NCI-H446 treated with DMSO at 0.1 percent for 48 hours (cell line): ENCODE data around the gene MORN2.
A peak's percentile ranks its signal among the peaks of the same experiment; 100 is the strongest.
"Not testable (repeated sequence)": the region's sequence is repeated elsewhere in the genome, so short reads cannot be mapped to it uniquely, and the experiment has no call there.

Source experiments
- DNase-seq: peaks from one replicate; lab custom pipeline; 2025; lab: John Stamatoyannopoulos, UW

Gene MORN2

DNA sequence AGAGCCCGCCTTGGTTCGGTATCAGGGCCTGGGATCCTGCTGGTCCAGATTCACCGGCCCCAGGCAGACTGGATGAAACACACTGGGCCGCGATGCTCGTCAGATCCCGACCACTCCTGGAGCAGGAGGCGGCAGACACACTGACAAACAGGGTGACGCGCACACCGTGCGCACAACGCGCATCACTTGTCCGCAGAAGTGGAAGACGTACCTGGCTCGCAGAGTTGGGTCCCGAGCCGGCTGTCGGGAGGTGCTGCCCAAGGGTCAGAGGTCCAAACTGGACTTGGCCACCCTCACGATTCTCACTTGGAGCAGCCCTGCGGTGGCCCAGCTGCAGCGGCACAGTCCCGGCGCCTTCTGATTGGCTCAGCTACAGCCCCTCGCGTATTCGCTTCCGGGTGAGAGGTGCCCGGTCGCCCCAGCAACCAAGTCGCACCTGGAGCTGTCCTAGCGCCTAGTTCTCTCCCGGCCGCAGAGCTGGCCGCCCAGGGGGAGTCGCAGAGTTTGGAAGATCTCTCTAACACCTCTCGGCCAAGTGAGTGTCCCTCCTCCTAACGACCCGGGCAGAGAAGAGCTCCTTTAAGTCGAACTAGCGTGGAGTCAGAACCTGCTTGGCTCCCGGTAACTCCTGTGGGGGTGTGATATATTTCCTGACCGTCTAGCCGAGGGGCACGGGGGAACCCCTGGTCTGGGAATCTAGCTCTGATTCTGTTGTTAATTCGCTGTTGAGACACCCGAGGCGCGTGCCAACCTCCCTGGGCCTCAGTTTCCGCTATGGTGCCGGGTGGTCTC, at the start of gene MORN2, which contains the start of gene DHX57:
TSS of gene MORN2 (plus strand) at position 401 of the 792 bp plus-strand sequence.
TSS of gene DHX57 (minus strand) at position 359 of the 792 bp plus-strand sequence. CDS start 7,529 bp downstream, outside the sequence.
- DNase-seq: peak; percentile 49

DNA sequence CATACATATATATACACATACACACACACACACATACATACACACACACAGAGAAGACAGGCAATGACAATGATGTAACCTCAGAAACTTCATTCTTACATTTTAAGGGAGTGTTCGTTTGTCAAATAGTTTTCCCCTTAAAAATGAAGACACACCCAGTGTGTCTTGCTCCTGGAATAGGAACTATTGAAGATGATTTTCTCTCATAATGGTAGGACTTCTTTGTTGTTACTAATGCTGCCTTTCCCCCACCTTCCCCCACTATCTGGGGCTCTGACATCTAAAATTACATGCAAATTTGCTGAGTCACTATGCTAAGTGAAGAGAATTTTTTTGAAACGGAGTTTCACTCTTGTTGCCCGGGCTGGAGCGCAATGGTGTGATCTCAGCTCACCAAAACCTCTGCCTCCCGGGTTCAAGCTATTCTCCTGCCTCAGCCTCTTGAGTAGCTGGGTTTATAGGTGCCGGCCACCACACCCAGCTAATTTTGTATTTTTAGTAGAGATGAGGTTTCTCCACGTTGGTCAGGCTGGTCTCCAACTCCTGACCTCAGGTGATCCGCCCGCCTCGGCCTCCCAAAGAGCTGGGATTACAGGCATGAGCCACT, 48.1 kb upstream of the MORN2 start:
- not testable (repeated sequence) for DNase-seq

DNA sequence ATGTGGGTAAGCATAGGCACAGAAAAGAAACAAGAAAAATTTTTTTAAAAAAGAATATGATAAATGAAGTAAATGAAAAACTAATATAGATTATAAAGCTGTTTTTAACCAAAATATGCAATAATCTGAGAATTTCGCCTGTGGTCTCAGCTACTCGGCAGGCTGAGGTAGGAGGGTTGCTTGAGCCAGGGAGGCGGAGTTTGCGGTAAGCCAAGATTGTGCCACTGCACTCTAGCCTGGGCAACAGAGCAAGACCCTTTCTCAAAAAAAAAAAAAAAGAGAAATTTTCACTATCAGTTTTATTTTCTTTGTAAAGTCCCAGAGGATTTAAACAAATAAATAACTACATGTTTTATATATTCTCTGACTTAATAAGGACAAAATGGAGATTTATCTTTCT, 47.3 kb upstream of the MORN2 start:
- no peak for DNase-seq

DNA sequence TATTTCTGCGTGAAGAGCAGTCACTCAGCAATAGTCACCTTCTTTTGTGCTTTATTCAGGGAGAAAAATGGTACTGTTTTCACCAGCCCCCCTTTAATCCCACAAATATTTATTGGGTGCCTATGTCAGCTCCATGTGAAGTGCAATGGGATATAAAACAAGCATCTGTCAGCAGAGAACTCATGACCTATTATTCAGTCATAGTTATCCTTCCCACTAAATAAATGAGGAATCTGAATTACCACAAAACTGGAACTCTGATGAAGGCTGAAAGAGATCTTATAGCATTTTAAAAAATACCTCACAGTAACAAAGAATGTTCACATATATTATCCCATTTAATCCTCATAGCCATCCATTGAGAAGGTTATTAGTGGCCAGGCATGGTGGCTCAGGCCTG, 45.8 kb upstream of the MORN2 start:
- no peak for DNase-seq

DNA sequence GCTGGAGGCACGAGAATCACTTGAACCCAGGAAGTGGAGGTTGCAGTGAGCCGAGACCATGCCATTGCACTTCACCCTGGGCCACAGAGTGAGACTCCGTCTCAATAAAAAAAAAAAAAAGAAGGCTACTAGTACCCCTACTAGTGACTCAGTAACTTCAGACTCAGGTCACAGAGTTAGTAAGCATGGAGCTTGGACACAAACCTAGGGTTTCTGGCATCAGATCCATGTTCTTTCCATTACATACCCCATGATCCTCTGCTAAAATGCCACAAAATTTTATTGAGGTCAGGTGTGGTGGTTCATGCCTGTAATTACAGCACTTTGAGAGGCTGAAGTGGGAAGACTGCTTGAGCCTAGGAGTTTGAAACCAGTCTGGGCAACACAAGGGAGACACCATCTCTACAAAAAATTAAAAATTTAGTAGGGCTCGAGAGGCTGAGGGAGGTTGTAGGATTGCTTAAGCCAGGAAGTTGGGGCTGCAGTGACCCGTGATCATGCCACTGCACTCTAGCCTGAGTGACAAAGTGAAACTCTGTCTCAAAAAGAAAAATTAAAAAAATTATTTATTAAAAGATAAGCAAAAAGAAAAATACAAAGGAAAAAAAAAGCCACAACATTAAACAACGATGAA, 45.1 kb upstream of the MORN2 start:
- DNase-seq: no peak

DNA sequence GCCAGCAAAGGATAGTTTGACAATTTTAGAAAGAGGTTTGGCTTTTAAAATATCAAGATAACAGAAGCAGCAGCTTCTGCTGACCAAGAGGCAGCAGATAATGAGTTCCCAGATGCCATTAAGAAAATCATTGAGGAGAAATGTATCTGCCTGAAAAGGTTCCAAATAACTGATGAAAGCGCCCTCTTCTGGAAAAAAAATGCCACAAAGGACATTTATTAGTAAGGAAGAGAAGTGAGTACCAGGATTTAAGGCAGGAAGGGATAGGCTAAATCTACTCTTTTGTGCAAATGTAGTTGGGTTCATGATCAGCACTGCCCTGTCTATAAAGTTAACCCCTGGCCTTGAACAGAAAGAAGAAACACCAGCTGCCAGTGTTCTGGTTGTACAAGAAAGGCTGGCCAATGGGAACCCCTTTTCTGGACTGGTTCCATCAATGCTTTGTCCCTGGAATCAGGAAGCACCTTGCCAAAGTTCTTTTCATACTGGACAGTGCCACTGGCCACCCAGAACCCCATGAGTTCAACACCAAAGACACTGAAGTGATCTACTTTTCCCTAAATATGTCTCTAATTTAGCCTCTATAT, 40.7 kb upstream of the MORN2 start:
- DNase-seq: no peak

DNA sequence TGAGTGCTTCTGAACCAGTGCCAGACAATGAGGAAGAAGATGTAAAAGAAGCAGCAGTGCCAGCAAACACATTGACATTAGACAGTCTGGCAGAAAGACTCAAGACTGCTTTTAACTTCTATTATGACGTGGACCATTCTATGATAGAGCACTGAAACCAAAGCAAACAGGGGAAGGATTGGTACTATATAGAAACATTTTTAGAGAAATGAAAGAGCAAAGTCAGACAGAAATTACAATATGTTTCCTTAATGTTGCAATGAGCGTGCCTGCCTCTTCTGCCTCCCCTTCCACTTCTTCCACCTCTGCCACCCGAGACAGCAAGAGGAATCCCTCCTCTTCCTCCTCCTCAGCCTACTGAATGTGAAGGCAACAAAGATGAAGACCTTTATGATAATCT, 39.8 kb upstream of the MORN2 start:
- no peak for DNase-seq

DNA sequence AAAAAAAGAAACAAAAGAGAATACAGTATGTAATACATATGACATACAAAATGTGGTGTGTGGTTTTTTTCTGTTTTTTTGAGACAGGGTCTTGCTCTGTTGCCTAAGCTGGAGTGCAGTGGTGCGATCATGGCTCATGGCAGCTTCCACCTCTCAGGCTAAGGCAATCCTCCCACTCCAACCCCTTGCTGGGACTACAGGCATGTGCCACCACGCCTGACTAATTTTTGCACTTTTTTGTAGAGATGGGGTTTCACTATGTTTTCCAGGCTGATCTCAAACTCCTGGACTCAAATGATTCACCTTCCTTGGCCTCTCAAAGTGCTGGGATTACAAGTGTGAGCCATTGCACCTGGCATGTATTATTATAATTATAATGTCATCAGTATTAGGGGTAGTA, 39.0 kb upstream of the MORN2 start:
- DNase-seq: no peak

DNA sequence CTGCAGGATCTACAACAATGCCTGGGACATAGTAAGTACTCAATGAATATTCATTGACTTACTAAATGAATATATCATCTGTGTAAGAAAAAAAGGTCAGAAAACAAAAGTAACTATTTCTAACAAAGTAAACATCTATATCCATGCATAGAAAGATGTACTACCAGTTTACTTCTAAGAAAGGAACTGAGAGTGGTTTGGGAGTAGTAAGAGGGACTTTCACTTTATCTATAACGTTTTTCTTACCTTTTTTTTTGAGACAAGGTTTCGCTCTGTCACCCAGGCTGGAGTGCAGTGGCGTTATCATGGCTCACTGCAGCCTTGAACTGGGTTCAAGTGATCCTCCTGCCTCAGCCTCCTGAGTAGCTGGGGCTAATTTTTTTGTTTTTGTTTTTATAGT, 25.7 kb upstream of the MORN2 start:
- DNase-seq: no peak

DNA sequence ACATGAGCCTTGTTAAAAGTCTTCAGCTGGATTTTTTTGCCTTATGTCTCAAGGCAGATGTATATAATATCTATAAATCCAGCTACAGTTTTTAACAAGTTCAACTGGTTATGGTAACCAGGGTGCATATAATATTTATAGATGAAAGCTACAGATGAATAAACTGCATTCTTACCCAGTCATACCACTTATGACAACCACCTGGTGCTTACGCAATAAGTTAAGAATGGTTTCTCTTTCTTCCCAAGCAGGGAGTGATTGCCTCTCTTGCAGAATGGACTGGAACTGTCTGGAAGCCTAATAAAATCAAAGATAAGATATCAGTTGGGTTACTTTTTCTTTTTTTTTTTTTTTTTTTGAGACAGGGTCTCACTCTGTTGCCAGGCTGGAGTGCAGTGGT, 19.6 kb upstream of the MORN2 start:
- no peak for DNase-seq

DNA sequence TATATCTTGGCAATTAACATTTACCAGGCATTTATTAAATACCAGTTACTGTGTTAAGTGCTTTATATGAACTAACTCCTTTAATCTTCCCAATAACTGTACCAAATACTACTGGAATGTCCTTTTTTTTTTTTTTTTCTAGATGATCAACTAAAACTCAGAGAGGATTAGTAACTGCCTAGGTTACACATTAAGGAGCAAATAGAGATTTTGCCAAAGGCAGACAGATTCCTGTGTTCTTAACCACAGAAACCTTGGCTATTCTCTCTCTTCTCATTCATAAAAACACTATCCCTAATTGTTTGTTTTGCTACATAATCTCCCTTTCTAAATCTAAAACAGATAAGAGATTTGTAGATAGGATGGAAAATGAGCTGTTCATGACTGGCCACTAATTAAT, 13.3 kb upstream of the MORN2 start:
- no peak for DNase-seq

DNA sequence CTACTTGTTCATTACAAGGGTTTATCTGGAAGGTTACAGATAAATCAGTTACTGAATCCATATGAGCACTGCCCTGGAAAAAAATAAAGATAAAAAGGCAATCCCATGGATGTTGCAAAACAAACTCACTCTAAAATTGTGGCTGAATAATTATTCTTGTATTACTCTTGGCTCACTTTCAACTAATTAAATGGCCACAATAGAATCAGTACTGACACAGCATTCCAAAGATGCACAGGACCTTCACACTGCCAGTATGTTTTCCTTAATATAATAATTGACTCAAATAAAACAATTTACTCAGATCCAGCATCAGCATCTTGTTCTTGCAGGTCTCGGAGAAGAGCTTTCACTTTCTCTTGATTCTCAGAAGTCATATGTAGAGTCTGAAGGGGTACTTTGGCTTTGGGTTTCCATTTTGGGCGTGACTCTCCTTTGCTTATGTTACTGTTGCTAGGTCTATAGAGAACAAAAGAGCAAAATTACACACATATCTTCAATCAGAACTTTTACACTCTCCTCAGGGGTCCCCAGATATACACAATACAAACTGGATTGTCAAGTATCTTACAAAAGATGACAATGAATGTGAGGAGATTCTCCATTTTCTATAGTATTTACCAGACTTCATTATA, 12.6 kb upstream of the MORN2 start:
- no peak for DNase-seq

DNA sequence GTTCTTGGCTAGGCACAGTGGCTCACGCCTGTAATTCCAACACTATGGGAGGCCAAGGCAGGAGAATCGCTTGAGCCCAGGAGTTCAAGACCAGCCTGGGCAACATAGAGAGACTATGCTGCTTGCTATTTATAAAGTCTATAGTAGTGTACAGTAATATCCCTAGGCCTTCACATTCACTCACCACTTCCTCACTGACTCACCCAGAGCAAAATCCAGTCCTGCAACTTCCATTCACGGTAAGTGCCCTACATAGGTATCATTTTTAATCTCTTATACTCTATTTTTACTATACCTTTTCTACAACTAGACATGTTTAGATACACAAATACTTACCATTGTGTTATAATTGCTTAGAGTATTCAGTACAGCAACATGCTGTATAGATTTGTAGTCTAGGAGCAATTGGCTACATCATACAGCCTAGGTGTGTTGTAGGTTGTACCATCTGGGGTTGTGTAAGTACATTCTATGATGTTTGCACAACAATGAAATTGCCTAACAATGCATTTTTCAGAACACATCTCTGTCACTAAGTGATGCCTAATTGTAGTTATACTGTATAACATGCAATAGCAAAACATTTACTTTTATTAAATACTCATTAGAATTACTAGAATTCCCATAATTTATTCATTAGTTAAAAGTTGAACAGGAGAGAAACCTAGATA, 8.9 kb upstream of the MORN2 start:
- no peak for DNase-seq

DNA sequence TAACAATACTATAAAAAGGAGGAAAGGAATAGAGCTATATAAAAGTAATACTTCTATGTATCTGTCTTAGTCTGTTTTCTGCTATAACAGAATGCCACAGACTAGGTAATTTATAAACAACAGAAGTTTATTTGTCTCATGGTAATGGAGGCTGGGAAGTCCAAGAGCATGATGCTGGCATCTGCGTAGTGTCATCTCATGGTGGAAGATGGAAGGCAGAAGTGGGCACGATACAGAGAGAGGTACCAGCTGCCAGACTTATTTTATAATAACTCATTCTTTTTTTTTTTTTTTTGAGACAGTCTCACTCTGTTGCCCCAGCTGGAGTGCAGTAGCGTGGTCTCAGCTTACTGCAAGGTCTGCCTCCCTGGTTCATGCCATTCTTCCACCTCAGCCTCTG, 4.3 kb upstream of the MORN2 start:
- no peak for DNase-seq

DNA sequence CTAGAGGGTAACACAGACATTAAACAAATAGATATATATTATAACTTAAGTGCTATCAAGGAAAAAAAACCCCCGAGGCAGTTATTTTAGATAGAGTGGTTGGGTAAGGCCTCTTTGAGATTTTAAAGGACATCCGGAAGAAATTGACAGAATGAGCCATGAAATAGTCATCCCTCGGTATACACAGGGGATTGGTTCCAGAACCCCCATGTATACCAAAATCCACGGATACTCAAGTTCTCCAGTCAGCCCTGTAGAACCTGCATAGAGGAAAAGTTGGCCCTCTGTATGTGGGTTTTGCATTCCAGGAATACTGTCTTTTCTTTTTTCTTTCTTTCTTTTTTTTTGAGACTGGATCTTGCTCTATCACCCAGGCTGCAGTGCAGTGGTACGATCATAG, 2.0 kb upstream of the MORN2 start:
- no peak for DNase-seq

DNA sequence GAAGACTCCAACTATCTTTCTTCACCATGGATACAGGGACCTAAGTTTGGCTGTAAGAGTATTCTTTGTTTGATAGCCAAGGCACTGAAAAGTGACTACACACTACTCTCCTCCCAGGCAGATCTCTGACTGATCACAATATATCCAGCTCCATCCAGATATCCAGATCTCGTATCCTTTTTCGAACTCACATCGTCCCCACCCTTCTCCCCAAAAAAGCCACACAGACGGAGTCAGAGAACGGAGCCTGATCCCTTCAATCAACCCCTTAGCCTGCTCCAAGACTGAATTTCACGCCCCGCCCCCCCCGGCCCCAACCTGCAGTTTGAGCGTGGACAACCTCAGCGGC, 575 bp upstream of the MORN2 start:
- no peak for DNase-seq

DNA sequence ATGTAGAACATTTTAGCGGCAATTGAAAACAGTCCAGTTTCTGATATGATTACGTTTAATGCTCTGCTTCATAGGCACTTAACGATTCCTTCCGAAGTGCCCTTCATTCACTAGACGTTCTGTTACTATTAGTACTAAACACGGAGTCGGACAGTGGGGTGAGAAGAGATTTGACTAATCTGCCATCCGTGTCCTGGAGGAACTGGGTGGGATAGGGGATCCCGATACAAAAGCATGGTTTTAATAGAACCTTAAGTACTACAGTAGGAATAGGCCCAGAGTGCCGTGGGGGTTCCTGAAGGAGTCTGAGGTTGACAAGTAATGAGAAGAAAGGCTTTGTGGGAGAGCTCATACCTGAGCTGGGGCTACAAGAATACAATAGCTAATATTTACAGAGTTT, 631 bp downstream of the MORN2 start:
- no peak for DNase-seq

DNA sequence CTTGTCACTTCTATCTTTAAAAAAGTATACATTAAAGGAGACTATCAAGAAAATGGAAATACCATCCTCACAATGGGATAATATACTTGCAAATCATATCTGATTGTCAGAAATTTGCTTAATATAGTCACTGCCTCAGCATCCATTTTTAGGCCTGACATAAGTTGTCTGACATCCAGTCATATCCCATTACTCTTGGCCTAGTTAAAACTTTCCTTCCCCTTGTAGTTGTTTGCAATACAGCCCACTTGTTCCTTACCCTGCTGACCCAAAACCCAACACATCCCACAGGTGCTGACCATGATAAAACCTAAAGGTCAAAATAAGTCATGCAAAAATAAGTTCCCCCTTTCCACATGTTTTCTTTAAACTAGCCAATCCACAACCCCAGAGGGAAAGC, 10.3 kb downstream of the MORN2 start:
- no peak for DNase-seq

DNA sequence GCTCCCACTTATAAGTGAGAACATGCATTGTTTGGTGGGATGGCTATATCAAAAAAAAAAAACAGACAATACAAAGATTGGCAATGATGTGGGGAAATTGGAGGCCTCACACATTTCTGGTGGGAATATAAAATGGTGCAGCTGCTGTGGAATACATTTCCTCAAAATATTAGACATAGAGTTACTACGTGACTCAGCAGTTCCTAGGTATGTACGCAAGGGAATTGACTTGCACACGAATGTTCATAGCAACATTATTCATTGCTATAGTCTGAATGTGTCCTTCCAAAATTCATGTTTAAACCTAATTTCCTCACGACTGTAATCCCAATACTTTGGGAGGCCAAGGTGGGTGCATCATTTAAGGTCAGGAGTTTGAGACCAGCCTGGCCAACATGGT, 11.6 kb downstream of the MORN2 start:
- DNase-seq: no peak

DNA sequence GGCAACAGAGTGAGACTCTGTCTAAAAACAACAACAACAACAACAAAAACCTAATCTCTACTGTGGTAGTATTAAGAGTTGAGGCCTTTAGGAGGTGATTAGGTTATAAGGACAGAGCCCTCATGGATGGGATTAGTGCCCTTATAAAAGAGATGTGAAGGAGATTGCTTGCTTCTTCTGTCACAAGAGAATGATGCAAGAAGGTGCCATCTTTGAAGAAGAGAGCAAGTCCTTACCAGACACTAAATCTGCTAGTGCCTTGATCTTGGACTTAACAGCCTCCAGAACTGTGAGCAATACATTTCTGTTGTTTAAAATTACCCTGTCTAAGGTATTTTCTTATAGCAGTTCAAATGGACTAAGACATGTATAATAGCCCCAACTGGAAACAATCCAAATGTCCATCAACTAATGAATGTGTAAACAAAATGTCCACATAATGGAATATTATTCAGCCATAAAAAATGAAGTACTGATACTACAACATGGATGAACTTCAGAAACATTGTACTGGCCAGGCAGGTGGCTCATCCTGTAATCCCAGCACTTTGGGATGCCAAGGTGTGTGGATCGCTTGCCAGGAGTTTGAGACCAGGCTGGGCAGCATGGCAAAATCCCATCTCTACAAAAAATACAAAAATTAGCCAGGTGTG, 12.3 kb downstream of the MORN2 start:
- DNase-seq: no peak

DNA sequence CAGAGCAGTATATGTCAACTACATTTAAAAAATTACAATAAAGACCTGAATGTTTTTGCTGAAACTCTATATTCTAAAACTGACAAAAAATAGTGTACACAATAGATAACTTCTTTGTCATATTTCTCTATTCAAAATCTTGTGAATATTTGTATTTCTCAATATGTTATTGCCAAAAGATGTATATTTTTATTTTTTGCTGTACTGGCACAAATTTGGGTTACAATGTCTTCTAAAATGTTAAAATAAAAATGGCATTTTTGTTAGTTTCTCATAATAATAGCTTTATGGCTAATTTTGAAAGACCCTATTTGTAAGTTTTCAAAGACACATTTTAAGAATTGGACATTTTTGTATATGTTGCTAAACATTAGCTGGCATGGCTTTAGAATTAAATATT, 13.3 kb downstream of the MORN2 start:
- no peak for DNase-seq
